NCI-H2196 treated with DMSO at 0.1 percent for 48 hours (cell line): Measurements from ENCODE around the gene RPL29.
A peak's percentile ranks its signal among the peaks of the same experiment; 100 is the strongest.
"Not testable (repeated sequence)": the region's sequence is repeated elsewhere in the genome, so short reads cannot be mapped to it uniquely, and the experiment has no call there.

Experiments
- DNase-seq: peaks from one replicate; lab custom pipeline; 2025; ENCODE audit not compliant: unreplicated experiment; lab: John Stamatoyannopoulos, UW

The RPL29 gene

DNA sequence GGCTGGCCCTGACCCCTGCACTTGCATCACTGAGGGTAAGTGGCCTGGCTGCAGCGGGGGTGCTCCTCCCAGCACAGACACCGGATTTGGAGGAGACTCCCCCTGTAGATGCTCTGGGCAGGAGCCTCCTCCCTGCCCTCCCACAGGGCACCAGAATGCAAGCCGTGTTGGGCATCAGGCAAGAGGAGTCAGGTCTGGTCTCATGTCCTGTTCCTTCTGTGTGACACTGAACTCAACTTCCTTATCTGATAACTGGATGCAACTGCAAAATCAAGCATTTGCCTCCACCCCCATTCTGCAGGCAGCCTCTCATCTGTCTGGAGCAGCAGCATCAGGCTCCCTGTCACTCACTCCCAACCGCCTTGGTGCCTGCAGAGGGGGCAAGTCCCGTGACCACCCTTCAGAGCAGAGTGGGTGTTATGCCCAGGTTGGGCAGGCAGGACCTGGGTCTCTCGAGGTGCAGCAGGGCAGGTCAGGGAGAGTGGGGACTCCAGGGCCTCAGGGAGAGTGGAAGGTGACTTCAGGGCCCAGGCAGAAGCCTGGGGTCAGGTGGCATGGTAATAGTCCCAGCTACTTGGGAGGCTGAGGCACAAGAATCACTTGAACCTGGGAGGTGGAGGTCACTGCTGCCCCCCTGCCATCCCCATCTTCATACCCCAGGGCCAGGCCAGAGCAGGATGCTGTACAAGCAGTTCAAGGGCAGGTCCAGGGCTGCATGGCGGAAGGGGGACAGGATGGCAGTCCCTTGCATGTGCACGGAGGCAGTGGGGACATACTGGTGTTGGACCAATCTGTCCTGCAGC is 10.5 kb upstream of the RPL29 start:
- DNase-seq, result no peak

DNA sequence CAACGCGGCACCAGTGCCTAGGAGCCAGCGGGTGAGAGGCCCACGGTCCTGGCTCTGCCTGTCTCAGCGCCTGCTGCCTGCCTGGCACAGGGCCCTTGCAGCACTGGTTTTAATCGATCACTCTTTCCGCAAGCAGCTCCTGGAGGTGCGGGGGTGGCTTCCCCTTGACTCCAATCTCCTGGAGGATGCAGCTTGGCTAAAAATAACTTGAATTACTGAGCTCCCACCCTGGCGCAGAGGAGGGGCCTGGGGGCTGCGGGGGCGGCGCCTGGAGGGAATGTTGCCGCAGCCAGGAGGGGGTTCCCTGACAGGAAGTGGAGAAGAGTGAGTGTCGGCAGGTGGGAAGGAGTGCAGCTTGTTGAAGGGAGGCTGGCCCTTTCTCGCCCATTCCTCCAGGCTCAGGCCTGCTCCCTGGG is 9.9 kb upstream of the RPL29 start:
- no peak for DNase-seq

DNA sequence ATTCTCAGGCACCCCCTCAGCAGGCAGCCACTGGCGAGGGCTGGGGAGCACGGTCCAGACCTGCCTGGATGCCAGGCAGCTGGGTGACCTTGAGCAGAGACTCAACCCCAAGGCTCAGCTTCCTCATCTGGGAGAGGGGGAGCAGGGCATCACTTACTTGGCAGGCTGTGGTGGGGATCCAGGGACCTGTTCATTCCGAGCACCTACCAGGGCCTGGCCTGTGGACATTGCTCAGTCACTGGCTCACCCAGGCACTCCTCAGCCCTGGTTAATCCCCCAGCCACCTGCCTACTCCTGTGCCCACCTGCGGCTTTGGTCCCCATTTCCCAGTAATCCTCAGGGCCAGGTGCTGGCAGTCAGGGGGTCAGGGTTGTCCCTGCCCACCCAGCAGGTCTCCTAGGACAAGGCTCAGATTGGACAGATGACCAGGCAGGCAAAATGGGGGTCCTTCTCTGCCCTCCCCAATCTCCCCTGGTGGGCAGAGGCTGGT is 9.3 kb upstream of the RPL29 start:
- DNase-seq, result no peak

DNA sequence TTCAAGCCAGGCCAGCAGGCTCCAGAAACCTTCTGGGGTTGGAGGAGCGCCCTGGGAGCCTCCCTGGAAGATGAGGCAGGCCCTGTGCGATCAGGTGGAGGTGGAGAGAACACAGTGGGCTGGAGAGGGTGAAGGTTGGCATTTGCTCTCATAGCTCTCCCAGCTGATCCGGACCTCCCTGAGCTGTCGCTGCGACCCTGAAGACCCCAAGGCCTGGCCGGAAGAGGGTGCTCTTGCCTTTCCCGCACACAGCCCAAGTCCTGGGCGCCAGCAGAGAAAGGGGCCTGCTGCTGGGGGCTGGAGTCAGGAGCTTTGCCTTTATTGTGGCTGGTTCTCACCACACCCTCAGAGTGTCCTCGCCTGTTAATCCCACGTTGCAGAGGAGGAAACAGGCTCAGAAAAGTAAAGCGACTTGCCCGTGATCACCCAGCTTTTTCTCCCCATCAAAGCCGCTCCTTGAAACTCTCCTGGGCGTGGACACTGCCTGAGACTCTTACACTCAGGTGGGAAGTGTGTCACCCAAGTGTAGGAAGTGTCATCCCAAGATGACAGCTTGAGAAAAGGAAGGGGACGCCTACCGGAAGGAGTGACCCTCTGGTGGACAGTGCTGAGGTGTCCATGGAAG is 8.6 kb upstream of the RPL29 start:
- DNase-seq, result no peak

DNA sequence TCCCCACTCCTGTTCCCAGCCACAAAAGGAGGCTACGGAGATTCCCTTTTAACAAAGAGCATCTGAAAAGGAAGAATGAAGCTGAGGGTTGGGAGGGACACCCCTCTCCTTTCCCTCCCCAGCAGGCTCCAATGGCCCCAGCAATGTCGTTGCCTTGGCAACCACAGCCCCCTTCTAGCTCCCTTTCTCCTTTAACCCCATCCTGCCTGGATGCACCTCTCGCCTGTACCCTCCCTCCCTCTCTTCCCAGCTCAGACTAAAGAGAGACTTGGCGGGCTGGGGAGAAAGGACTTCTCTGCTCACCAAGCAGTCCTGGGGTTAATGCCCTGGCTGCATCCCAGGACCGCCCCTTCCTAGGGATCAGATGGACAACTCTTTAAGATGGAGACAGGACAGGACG is 7.1 kb upstream of the RPL29 start:
- DNase-seq, result no peak

DNA sequence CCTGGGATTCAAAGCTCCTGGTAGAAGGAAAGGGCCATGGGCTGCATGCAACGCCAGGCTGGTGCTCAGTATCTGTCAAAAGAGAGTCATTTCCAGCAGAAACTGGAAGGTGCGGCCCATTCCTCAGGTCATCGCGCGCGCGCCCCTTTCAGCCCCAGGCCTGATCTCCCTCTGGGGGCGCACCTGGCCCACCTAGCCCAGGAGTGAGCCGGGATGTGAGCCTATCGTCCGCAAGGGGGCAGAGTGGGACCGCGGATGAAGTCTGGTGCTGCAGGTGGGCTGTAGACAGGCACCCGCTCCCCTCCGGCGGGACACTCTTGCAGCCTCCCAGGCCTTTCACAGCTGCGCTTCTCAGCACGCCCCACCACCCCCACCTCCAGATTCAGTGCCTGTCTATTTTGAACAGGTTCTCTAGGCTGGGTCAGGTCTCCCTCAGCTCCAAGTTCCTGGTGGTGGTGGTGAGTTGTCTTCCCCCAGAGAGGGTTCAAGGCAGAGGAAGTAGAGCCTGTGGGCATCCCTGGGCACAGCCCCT is 5.8 kb upstream of the RPL29 start:
- DNase-seq, result peak; percentile 5

DNA sequence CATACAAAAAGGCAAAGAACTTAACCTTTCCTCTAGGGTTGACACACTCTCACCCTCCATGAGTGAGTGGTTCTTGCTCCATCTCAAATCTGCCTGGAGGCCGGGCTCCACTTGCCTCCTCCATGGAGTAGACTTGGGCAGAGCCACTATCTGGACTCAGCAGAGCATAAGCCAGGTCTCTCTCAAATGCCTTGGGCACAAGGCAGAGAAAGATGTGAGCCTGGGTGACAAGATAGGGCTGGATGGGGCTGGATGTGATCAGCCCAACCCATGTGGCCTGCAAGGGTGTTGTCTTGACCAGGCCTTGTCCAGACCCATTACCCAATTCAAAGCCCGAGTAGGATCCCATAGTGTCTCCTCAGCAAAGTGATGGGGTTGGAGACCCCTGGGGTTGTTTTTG is 4.2 kb upstream of the RPL29 start:
- no peak for DNase-seq

DNA sequence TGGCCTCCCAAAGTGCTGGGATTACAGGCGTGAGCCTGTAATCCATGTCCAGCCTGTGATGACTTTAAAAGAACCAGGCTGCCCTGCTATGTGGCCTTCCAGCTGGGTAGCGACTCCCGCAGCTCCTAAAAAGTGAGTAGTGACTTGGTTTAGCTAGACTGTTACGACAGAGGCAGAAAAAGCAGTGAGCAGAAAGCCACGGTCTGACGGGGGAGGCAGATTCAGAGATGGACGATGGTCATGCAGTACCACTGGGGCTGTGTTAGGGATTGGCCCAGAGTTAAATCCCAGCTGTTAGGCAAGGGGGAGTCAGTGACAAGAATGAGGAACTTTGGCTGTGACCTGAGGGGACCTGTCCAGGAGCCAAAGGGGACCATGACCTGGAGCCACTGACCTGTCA is 3.1 kb upstream of the RPL29 start:
- DNase-seq, result no peak

DNA sequence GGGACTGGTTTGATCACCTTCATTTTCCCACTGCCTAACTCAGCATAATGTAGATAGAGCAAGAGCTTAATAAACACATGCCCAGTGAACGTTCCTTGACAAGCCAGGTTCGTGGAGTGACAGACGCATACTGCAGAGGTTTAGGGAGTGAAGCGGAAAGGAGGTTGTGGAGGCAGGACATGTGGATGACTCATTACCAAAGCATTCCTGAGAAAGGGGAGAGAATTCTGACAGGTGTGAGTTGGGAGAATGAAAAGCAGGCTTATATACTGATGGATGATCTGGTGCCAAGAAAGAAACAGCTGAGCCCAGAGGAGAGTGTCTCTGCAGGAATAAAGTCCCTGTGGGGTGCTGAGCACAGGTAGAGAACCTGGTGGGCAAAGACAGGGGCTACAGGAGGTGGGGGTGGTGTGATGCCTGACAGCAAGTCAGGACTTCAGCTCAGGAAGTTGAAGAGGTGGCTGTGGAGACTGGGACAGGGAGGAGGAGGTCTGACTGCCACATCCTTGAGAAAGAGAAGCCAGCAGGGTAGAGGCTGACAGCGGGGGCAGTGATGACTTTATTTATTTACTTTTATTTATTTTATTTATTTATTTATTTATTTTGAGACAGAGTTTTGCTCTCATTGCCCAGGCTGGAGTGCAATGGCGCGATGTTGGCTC is 2.4 kb upstream of the RPL29 start:
- DNase-seq, result no peak

DNA sequence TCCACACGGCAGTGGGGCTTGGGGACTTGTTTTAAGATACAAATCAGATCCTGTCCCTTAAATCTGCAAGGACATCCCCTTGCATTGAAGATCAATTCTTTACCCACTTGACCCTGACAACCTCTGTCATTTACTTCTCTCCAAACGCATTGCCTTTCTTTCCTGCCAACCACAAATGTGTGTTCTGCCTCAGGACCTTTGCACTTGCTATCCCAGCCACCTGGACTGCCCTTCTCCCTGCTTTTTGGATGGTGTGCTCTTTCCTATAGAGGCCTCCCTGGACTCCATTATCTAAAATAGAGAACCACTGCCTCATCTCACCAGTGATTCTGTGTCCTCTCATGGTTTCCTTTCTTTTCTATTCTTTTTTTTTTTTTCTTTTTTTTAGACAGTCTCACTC is 1.5 kb upstream of the RPL29 start:
- DNase-seq, result no peak

DNA sequence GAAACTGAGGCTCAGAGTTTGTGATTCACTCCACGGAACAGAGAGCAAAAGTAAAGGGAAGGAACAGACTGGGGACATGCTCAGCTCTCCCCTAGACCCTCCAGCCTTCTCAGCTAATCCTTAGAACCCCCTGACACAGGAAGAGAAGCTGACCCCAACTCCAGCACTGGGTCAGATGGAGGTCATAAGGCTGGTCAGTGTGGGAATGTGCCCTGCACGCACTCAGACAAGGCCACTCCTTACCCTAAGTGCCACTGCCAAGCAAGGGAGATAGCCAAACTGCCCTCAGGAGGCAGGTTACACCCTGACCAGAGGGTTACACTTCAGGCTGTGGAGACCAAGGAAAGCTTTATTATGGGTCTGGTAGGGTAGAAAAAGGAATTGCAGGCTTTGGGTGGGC is 1.2 kb downstream of the RPL29 start:
- DNase-seq, result no peak

DNA sequence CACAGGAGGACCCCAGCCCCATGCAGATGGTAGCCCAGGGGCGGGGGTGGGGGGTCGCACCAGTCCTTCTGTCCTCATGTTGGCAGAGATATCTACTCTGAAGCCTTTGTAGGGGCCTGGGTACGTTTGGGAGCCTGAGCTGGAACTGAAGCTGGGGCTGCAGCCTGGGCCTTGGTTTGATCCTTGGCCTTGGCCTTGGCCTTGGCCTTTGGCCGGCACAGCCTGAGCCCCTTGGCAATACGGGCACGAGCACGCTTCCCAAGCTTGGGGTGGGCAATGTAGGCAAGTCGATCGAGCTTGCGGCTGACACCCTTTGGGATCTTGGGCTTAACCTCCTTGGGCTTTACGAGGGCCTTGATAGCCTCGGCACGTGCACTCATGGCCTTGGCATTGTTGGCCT is 2.0 kb downstream of the RPL29 start:
- not testable (repeated sequence) for DNase-seq

DNA sequence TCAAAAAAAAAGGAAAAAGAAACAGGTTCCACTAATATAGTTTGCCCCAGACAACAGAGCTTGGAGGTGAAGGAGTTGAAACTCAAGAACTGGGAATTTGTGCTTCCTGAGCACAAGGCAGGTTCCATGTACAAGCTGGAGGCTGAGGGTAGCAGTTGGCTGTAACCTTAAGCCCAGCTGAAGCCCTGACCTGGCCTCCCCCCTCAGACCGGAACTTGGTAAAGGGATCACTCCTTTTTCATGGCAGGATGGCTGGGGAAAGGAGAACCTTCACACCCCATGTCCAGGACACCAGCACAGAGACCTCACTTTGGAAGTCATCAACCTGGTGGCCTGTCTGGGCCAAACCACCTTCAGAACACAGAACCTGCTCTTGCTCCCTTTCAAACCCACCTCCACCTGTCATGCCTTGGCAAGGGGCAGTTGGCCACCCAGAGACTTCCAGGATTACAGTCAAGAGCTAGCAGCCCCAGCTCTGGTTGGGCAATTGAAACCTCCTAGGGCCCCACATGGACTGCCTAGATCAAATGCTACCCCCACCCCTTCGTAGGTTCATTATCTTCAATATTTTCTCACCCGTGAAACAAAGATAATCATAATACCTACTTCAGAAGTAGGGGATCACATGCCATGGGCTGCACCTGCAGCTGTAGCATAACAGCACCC is 3.5 kb downstream of the RPL29 start:
- DNase-seq, result no peak

DNA sequence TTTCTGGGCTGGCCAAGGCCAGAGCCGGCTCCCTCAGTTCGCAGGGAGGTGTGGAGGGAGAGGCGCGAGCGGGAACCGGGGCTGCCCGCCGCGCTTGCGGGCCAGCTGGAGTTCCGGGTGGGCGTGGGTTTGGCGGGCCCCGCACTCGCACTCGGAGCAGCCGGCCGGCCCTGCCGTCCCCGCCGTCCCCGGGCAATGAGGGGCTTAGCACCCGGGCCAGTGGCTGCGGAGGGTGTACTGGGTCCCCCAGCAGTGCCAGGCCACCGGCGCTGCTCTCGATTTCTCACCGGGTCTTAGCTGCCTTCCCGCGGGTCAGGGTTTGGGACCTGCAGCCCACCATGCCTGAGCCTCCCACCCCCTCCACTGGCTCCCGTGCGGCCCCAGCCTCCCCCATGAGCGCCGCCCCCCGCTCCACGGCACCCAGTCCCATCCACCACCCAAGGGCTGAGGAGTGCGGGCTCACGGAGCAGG is 5.2 kb downstream of the RPL29 start:
- not testable (repeated sequence) for DNase-seq

DNA sequence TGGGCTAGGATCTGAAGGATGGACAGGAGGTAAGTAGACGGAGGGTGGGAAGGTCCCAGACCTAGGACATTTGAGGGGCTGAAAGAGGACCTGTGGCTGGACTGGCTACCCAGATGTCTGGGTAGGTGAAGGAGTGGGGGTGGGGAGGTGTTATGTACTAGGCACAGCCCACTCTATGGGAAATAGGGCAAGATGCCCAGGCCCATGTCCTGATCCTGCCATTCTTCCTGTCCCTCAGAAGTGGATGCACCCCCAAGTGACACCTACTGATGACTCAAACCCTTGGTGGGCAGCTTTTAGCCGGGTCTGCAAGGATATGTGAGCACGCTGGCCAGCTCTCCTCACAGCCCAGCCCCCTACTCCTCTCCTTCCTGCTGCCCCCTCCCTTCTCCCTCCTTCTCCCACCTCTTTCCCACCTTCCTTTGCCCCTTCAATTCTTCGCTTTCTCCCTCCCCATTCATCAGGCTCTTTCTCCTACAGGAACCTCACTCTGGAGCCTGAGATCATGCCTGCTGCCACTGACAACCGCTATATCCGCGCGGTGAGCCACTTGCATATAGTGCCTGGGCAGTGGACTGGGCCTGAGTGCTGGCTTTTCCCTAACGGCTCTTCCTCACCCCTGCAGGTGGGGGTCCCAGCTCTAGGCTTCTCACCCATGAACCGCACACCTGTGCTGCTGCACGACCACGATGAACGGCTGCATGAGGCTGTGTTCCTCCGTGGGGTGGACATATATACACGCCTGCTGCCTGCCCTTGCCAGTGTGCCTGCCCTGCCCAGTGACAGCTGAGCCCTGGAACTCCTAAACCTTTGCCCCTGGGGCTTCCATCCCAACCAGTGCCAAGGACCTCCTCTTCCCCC is 7.2 kb downstream of the RPL29 start:
- DNase-seq, result no peak

DNA sequence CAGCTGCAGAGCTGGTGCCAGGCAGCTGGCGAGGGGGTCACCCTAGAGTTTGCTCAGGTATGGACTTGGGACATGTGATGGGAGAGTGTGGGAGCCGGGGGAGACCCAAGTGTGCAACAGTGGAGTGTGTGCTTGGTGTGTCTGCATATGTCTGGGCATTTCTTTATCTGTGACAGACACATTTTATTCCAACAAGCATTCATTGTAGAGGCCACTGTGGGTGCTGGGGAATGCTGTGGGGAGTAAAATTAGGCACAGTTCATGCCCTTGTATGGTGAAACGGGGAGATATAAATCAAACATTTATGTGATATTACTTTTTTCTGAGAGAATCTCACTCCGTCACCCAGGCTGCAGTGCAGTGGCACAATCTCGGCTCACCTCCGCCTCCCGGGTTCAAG is 8.1 kb downstream of the RPL29 start:
- no peak for DNase-seq

DNA sequence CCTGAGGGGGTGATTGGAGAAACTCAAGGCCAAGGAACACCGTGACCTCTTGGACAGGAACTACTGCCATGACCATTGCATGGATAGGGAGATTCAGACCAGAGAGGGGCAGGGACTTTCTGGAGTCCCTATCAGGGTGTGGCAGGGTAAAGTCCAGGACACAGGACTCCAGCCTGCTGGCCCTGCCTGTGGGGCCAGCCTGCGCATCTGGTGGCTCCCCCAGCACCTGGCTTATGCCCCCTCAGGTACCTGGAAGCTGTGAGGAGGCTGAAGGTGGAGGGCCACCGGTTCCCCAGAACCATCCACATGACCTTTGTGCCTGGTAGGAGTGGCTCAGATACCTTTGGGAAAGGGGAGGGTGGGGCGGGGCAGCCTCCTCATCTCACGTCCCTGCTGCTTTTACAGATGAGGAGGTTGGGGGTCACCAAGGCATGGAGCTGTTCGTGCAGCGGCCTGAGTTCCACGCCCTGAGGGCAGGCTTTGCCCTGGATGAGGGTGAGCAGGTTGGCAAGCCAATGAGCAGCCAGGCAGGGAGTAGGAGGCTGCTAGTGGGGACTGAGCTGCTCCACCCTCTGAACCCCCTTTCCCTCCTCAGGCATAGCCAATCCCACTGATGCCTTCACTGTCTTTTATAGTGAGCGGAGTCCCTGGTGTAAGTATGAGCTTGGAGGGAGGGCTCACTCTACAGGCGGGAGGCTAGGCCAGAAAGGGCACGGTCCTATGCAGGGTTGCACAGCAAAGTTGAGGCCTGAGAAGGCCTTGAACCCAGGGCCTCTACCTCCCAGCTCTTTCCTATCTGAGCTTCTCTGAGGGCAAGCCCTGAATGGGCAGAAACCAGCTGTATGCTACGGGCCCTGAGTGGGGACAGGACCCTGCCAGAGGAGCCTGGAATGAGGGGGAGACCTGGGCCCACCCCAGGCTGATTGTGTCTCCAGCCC is 9.4 kb downstream of the RPL29 start:
- DNase-seq, result no peak

DNA sequence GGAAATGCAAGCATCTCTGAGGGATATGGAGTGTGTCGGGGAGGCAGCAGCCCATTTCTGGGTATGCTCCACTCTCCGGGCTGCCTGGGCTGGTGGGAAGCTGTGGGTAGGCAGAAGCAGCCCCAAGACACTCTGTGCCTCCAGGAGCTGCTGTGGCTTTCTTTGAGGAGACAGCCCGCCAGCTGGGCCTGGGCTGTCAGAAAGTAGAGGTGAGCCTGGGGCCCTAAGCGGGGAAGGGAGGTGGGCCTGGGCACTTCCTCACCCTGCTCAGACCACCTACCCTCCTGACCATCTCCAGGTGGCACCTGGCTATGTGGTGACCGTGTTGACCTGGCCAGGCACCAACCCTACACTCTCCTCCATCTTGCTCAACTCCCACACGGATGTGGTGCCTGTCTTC is 10.6 kb downstream of the RPL29 start:
- no peak for DNase-seq

DNA sequence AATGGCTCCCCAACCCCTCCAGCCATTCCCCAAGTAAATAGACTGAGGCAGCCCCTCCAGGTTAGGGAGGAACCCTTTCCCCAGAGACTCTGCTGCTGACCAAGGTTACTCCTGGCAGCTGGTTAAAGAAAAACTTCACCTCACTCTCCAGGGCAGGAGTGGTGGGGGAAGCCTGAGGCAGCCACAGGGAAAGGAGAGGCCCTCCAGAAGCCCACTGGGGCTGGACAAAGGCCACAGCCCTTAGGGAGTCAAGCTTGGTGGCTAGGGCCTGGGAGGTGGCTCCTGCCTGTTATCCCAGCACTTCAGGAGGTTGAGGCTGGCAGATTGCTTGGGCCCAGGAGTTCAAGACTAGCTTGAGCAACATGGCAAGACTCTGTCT is 11.4 kb downstream of the RPL29 start:
- DNase-seq, result no peak
